HG03103 (cell line): ENCODE measurements around the gene DCAKD.
"Not testable (repeated sequence)": the region's sequence is repeated elsewhere in the genome, so short reads cannot be mapped to it uniquely, and the experiment has no call there.

Source experiments
- ATAC-seq: cut with Tn5 transposase; IDR thresholded peaks from one replicate; pipeline ENCODE4 v1.9.1; 2021; ENCODE audit warnings: low read depth; ENCODE audit not compliant: unreplicated experiment

The DCAKD gene

DNA sequence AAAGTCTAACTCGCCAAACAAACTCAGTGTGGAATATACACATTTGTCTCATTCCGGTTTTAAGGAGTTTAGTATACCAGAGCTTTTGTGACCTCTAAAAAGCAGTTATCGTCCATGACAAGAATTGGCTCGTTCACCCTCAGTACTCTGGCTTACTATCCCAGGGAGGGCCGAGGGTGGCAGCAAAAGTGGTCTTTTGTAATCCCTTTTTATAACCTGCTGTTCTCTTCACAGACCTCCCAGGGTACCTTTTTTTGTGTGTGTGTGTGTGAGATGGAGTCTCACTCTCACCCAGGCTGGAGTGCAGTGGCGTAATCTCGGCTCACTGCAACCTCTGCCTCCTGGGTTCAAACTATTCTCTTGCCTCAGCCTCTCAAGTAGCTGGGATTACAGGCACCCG lies 18.6 kb upstream of the DCAKD start:
- no peak for ATAC-seq

DNA sequence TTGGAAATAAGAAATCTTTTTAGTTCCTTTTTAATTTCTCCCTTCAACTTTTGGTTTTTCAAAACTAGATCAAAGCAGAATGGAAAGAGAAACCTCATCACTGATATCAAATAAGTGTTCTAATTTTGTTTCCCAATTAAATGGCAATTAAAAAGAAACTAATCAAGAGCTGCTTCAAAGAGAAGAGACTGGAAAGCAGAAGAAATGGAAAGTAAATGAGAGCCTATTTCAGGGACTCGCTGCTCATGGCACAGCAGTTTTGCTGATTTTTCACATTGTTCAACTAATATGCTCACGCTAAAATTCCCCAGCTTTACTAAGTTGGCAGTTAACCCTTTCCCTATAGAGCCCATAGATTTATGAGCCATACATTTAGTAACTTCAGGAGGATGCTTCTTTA lies 16.2 kb upstream of the DCAKD start:
- ATAC-seq = no peak

DNA sequence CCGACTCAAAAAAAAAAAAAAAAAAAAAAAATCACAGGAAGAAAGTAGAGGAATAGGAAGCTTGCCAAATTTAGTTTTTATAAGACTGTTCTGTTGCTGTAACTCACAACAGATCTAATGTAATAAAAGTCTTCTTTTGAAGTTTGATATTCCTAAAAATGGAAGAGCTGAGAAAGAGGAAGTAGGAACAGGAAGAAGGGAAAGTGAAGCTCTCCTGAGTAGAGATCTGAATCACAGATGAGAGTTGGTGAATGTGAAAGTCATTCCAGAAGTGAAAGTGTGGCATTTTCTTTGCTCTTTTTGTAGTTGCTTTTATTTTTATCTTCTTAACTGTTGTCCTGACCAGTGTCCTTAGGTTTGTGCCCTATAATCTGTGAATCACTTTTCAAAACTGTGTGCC lies 11.8 kb upstream of the DCAKD start:
- no peak for ATAC-seq

DNA sequence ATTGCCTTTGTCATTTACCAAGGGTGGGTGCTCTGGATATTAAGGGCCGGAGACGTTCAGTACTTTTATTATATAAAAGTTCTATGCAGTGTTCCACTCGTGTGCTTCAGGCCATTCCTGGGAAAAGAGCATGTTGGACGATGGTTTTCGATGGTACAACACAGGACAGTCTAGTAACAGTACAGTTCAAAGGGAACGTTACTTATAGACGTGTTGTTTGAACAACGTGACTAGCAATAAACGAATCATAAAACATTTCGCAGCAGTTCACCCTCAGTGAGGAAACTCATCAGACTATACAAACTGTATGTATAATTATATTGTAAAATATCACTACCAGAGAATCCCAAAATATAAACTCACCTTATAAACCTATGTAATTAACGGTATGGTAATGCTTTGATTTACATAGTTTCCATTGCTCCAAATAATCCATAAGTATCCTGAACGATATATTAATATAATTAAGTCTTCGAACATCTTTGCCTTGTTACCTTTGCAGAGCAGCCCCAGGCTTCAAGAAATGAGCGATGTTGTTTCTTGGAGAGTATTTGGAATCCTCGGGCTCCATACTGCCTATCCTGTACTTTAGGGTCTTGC lies 10.3 kb upstream of the DCAKD start:
- ATAC-seq = no peak

DNA sequence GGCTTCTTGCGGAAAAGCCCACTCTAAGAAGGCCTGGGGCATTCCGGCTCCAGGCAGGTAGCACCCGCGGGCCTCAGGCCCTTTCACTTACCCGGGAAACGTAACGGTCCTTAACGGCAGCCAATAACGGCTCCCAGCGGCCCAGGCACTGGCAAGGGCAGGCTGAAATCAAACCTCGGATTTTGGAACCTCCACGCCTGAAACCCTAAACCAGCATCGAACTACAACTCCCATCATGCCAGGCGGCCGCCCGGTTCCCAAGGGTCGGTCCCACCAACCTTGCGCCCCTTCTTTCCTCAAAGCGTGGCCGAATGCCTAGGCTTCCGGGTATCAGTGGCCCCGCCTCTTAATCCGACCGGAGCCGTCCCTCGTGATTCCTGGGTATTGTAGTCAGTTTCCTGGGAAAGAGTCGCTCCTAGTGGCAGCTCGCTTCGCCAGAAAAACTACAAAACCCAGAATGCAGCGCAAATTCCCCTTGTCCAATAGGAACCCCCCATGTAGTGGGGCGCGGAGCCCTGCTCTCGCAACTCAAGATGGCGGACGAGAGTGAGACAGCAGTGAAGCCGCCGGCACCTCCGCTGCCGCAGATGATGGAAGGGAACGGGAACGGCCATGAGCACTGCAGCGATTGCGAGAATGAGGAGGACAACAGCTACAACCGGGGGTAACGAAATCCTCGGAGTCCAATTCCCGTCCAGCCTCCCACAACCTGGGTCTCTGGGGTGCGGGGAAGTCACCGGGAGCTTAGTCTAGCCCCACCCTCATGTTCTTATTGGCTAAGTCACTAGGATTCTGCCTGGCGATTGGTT lies 9.6 kb upstream of the DCAKD start, which contains the start of gene NMT1:
NMT1 (plus strand) TSS at position 521 of the 809 bp plus-strand sequence; CDS start at position 534, 13 bp downstream.
- ATAC-seq = peak; percentile 76

DNA sequence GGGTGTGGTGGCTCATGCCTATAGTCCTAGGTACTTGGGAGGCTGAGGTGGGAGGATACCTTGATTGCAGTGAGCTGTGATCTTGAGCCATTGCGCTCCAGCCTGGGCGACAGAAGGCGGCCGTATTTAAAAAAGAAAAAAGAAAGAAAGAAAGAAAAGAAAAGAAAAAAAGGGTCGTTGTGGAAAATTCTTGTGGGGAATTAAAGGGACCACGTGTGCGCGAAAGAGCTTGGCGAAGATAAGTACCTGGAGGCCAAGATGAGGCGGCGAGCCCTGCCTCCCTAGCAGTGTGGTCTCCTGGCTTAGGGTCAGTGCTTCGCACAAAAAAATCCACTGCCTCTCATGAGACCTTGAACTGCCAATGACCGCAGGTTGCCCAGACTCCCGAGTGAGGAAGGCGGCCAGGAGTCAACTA lies 9.0 kb upstream of the DCAKD start:
- no peak for ATAC-seq

DNA sequence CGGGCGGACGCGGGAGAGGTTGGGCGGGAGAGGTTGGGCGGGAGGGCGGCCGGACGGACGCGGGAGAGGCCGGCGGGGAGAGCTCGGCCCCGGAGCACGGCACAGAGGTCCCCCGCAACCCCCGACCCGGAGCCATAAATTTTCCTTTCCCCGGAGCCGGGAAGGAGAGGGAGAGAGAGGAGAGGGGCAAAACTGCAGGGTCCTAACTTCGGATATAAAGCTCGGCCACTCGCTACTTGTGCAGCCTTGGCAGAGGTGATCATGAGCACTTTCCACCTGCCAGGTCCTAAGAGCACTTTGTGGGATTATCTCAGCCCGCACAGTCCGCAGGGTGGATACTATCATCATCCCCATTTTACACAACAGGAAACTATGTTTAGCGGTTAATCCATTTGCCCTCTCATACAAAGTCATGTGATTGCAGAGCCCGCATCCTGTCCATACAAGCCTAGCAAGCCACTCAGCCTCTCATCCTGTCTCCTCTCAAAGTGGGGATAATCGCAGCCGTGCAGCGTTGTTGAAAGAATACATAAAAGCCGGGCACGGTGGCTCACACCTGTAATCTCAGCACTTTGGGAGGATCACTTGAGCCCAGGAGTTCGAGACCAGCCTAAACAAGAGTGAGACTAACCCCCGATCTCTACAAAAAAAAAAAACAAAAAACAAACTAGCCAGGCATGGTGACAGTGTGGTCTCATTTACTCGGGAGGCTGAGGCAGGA lies 780 bp upstream of the DCAKD start:
- no peak for ATAC-seq

DNA sequence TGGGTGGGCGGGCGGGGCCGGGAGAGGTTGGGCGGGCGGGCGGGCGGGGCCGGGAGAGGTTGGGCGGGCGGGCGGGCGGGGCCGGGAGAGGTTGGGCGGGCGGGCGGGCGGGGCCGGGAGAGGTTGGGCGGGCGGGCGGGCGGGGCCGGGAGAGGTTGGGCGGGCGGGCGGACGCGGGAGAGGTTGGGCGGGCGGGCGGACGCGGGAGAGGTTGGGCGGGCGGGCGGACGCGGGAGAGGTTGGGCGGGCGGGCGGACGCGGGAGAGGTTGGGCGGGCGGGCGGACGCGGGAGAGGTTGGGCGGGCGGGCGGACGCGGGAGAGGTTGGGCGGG lies 254 bp upstream of the DCAKD start:
- ATAC-seq = not testable (repeated sequence)

DNA sequence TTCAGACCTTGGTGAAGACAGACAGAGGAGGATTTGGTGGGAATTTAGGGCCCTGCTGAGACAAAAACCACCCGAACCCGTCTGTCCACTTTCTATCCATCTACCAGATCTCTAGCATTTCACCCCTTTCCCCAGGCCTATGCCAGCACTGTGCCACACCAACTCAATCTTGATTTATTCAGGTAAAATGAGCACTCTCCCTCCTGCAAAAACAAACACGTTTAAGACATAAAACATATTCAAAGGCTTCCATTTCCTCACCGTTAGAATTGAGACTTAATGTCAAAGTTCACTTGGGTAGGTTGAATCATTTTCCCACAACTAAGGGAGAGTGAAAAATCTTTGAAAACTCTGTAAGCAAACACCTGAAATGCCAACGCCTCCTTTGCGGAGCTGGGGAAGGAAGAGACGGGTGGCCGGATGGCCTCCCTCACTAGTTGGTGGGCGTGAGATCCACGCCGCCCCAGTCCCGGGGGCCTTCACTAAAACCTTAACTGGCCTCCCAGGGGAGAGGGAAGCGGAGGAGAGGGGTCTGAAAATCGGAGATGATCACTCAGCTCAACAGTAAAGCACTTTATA lies 862 bp downstream of the DCAKD start:
- no peak for ATAC-seq

DNA sequence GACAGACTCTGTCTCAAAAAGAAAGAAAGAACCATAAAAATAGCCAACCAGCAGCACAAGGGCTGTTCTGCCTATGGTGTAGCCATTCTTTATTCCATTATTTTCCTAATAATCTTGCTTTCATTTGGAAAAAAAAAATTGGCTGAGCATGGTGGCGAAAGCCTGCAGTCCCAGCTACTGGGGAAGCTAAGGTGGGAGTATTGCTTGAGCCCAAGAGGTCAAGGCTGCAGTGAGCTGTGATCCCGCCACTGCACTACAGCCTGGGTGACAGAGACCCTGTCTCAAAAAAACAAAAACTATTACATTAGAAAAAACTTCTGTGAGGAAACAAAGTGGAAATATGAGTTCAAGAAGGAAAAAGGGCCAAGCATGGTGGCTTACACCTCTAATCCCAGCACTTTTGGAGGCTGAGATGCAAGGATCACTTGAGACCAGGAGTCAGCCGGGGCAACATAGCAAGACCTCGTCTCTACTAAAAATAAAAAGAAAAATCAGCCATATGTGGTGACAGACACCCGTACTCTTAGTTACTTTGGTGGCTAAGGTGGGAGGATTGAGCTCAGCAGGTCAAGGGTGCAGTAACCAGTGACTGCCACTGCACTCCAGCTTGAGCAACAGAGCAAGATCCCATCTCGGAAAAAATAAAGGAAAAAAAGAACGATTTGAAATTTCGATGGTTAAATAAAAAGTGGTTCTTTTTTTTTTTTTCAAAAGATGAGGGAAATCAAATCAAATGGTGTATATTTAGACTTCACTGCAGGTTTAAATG lies 2.5 kb downstream of the DCAKD start:
- ATAC-seq = no peak

DNA sequence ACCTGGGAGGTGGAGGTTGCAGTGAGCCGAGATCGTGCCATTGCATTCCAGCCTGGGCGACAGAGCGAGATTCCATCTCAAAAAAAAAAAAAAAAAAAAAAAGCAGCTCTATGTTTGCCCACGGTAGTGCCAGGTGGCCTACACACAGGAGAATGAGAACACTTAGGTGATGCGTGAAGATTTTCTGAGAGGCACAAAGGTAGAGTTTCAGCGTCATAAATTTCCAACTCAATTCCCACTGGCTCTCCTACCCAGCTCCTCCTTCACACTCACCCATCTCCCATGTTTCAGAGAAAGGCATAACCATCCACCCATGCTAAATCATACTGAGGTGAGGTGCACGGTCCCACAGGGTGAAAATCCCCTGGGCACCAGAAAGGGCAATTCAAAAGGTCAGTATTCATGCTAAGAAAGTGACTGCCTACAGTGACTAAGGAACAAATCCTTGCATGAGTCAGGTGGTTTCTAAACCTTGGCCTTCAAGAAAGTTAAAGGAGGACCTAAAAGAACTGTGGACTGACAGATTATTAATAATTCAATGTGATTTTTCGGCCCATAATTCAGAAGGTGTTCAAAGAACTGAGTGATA lies 4.8 kb downstream of the DCAKD start:
- no peak for ATAC-seq

DNA sequence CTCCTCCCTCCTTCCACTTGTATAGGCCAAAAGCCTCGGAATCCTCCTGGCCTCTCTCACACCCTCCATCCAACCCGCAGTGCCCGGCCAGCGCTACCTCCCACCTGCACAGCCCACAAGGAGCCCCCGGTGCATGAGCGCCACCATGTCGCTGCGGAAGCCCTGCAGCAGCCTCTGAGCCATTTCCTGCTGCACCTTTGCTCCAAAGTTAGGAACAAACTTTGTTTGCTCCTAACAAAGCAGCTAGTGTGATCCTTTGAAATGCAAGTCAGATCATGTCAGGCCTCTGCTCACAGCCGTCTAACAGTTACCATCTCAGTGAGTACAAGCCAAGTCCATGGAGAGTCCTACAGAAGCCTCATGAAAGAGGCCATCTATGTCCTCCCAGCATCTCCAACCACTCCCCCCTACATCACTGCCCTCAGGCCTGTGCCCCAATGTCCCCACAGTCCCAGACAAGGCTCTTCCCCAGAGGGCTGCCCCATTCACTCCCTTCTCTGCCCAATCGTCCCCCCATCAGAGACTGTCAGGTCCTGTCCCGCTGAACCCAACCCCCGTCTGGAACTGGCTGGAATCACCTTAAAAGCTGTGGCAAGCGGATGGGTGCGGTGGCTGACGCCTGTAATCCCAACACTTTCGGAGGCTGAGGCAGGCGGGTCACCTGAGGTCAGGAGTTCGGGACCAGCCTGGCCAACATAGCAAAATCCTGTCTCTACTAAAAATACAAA lies 7.5 kb downstream of the DCAKD start:
- no peak for ATAC-seq

DNA sequence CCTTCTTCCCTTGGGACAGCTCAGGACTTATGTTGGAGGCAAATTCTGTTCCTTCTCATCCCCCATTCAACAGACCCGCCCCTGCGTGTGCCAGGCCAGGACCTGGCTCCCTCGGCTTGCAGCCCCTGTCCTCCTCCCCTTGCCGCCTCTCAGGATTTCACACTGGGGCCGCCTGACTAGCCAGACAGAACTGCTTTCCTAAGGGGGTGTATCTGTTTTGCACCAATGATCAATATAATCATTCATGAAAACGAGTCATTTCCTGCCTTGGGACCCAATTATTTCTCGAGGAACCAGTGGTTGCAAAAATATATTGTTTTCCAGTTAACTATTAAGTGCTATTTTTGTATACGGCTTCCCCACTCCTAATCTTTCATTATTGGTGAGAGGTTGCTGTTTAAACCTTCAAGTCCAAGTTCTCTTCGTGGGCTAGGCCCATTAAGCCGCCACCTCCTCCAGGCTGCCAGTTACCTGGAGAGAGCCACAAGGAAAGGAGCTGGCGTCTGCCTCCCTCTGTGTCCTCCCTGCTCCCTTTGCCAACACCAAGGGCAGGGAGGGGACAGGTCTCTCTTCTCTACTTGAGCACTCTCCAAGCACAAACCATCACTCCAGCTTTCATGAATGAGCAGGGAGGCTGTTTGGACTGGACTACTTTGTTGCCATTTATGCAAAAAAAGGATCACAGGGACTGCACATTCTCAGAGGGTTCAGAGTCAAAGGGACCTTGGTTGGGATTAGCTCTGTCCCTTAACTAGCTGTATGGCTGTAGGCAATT lies 8.9 kb downstream of the DCAKD start:
- ATAC-seq = no peak

DNA sequence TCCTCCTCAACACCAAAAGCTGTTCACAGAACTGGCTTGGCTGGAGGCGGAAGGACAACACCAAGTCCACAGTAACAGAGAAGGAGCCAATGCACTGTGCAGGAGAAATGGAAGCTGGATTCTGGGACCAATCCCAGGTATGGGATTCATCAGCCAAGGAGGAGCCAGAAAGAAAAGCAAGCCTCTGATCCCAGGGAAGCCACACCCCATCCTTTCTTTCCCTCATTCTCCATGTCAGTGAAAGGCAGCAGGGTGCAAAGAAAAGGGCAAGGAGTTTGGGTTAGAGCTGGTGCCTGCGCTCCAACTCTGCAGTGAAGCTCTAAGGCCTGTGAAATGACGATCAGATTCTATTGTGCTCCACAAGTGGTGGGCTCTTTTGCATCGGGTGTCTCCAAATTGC lies 11.0 kb downstream of the DCAKD start:
- ATAC-seq = no peak

DNA sequence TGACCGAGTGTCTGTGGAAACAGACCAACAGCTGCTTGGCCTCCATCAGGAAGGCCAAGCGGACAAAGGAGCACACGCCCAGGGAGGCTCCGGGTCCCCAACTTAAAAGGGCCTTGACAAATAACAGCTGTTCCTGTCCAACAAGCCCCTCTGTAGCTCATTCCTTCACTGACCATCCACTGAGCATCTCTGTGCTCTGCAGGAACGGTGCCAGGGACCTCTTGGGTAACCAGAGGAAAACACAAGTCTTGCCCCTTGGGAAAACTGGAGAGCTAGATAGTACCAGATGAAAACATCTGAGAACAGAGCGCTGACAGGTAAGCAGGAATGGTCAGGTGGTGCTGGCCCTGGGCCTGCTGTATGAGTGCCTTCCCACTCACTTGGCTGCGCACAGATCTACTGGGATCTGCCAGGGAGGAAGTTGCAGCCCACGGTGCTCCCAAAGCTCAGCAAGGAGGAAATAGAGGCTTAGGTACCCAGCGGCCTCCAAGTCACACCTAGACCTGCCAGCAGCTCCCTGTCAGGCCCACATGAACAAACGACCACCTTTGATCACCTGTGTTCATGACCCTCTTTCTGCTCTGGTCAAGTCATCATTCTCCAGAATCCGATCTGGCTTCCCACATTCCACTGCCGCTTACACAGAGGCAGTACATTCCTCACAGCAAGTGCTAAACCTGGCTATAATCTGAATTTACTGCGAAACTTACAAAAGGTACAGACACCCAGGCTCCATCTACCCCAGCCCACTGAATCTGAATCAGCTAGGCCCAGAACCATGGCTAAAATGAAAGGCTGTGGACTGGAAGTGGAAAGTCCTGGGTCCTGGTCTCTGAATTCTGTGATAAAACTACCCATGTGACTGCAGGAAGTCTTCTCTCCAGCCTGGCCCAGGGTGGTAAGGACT lies 12.5 kb downstream of the DCAKD start:
- no peak for ATAC-seq

DNA sequence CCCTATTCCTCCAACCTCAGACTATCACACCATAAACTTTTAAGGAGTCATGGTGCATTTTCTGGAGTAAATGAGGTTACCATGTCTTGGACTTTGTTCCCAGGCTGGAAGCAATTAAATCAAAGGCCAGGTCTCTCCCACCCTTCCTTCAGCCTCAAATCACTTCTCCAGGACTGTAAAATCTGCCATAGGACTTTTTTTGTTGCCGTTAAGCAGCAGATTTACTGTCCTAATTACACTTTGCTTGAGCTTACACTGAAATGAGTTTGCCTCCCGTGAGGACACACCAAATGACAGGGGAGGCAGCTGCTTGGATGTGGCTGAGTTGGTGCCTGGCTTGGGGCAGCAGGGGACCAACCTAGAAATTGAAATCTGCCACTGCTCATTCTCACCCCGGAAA lies 14.7 kb downstream of the DCAKD start:
- ATAC-seq = no peak

DNA sequence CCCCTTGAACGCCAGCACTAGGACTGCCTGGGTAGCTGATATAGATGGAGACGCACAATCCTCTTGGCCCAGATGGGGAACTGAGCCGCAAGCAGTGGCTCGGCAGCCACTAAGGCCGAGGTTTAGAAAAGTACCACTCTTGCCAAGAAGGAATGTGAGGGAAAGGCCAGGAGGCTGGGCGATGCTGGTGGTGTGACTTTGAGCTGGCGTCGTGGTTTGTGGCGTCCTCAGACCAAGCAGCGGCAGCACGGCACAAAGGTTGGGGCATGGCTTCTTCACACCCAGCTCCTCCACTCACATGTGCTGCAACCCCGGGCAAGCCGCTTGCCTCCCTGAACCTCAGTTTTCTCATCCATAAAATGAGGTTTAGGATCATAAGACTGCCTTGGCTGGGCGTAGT lies 15.6 kb downstream of the DCAKD start:
- no peak for ATAC-seq

DNA sequence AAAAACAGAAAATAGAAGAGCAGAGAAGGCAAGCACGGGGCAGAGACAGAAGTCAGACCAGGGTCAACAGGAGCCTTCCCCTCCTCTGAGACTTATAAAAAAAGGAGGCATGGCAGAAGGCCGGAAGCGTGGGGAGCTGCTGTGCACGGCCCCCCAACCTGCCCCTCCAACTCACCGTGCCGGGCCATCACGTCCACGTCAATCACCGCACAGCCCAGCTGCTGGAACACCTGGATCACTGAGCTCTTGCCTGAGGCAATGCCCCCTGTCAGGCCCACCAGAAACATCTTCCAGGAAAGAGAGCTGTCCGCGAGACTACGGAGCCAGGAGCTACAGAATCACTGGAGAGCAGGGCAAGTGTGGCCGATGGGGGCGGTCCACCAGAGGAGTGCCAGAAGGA lies 16.8 kb downstream of the DCAKD start:
- ATAC-seq = no peak
